Measurements from ENCODE around the gene CHST12.

Gene CHST12

DNA sequence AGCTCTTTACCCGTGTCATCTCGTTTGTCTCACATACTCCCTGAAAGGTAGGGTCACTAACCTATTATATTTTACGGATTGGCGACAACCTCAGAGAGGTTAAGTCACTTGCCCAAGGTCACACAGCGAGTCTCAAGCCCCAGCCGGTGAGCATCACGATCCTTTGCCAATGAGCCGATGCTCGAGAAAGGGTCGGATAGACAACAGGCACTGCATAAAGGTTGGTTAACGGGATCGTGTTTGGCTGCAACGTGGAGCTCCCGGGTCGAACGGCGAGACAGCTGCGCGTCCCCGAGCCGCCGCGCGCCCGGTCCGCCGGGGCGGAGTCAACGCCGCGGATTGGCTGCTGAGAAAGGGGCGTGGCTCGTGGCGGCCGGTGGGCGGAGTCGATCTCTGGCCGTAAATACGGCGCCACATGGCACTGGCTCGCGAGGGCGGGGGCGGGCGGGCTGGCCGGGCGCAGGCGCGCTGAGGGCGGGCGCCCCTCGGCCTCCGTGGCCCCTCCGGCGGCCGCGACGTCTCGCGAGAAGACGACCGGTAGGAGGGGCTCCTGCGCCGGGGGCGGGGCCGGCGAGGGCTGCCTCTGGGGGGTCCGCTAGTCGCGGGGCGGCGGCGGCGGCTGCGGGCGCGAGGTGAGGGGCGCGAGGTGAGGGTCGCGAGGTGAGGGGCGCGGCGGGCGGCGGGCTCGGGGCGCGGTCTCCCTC is at the start of gene CHST12:
Gene CHST12 (plus strand): TSS at position 598 of the 704 bp plus-strand sequence. CDS start 29,029 bp downstream, outside the sequence.
- peak within 1 kb of the TSS; percentile 66 for H3K4me3 ChIP-seq (ENCODE audit: low read depth, low read length)

DNA sequence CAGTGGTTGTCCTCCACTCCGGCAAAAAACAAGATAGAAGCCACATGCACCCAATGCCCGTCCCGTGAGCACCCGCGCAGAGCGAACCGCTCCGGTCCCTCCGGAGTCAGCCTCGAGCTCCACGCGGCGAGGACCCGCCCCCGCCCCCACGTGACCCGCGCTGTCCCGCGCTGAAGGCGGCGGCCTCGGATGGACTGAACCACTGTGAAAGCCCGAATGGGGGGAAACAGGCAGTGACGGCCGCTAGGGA is 49.5 kb upstream of the CHST12 start:
- peak overlapping the region; percentile 90 for H3K4me3 ChIP-seq (ENCODE audit: low read depth, low read length)

DNA sequence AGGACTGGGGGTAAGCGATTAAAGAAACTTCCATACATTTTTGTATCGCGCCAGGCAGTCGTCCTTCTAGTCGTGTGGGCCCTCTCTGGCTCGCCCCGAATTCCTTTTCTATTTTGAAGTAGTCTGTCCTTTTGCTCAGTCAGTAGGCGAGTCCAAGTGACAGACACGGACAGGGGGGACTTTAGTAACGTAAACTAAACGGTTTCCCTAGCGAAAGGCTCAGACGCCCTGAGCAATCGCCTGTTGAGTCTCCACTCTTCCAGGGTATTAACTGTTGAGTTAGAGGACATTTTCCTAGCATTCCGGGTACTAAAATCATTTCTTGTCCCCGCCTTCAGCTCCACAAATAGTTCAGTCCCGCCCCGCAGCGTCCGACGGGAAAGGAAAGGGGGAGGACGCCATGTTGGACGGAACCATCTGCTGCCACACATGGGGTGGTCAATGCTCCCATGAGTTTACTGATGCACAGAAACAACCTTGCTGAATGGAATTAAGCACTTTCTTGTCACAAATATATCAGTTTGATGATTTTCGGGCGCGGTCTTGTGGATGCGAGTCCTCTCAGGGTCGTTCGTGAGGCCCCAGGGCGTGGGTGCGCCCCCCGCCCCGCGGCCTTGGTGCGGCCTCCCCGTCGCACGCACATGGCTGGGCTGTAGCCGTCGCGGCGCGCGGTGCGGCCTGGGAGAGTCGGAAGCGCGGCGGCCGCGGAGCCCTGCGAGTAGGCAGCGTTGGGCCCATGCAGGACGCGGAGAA is 49.0 kb upstream of the CHST12 start, which contains the start of gene EIF3B:
Gene EIF3B (plus strand): TSS at position 642 of the 753 bp plus-strand sequence. CDS start 95 bp downstream, at position 737.
- peak within 1 kb of the TSS; percentile 90 for H3K4me3 ChIP-seq (ENCODE audit: low read depth, low read length)

DNA sequence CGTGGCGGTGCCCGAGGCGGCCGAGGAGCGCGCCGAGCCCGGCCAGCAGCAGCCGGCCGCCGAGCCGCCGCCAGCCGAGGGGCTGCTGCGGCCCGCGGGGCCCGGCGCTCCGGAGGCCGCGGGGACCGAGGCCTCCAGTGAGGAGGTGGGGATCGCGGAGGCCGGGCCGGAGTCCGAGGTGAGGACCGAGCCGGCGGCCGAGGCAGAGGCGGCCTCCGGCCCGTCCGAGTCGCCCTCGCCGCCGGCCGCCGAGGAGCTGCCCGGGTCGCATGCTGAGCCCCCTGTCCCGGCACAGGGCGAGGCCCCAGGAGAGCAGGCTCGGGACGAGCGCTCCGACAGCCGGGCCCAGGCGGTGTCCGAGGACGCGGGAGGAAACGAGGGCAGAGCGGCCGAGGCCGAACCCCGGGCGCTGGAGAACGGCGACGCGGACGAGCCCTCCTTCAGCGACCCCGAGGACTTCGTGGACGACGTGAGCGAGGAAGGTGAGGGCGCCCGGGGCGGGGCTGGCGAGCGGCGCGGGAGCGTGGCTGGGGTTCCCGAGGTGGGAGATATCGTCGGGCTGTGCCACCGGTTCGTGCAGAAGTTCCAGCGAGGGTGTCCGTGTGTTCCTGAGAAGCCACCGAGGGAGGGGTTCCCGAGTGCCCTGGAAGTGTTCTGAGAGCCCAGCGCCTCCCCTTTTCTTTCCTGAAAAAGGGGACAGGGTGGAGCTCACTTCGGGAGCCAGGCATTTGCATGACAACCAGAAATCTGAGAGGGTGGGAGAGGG is 48.3 kb upstream of the CHST12 start:
- peak overlapping the region; percentile 90 for H3K4me3 ChIP-seq (ENCODE audit: low read depth, low read length)

DNA sequence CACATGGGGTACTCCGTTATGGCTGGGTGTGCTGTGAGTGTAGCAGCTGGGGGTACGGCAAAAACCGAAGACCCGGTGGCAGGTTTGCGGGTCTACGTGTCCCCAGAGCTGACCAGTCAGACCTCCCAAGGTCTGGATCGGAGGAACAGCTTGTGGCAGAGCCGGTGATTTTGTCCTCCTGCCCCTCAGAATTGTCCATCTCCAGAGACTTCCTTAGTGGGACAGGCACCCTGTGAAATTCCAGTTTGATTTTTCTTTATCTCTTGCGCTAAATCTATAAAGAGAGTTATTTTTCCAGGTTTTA is 47.8 kb upstream of the CHST12 start:
- peak overlapping the region; percentile 90 for H3K4me3 ChIP-seq (ENCODE audit: low read depth, low read length)

DNA sequence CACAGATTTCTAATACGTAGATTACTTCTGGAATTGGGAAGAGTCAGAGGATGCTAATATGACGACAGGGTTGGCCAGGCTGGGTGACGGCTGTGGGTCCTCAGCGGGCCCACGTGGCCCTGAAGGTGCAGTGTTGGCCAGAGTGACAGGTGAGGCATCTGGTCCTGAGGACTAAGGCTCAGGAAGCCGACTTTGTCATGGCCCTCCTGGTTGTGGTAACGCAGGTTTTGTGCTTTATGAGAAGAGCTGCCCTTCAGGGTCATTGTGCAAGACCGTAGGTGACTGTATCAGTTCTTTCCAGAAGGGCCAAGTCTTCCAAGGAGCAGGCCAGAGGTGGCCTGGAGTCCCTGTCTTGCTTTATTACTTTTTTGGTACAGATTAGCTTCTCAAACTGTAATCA is 46.2 kb upstream of the CHST12 start:
- no peak overlapping the region for H3K4me3 ChIP-seq (ENCODE audit: low read depth, low read length)

DNA sequence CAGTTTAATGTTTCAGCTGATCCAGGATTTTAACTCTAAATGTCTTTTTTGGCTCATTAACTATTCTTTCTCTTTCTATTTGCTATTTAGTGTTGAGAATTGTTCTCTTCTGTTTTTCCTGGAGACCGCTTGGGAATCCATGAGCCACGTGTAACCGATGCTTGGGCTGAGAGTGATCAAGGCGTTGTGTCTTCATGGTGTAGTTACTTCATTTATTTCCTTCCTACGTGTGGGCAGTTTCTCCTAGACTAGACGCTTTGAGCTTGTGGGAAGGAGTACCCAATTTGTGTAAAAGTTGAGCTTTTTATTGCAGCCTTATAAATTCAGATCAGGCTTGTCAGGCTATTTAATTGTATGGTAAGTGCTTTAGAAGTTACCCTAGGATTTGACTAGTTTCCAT is 45.8 kb upstream of the CHST12 start:
- no peak overlapping the region for H3K4me3 ChIP-seq (ENCODE audit: low read depth, low read length)

DNA sequence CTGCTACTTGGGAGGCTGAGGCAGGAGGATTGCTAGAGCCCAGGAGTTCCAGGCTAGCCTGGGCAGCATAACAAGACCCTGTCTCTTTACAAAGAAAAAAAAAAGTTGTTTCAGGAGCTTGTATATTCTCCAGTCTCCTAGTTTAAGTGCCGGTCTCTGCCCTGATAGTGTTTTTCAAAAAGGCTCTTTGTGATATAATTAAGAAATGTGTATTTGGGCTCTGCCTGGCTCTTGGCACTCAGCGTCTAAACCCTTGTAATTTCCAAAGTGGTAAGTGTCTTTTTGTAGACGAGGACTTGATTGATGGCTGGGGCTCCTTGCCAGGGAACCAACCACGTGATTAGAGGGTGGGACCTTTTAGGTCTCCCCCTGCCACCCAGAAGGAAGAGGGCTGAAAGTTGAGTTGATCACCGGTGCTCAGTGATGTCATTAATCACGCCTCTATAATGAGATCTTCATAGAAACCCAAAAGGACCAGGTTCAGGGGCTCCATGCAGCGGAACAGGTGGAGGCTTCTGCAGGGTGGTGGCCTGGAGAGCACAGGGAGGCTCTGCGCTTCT is 44.4 kb upstream of the CHST12 start:
- H3K4me3 ChIP-seq (ENCODE audit: low read depth, low read length), result no peak overlapping the region

DNA sequence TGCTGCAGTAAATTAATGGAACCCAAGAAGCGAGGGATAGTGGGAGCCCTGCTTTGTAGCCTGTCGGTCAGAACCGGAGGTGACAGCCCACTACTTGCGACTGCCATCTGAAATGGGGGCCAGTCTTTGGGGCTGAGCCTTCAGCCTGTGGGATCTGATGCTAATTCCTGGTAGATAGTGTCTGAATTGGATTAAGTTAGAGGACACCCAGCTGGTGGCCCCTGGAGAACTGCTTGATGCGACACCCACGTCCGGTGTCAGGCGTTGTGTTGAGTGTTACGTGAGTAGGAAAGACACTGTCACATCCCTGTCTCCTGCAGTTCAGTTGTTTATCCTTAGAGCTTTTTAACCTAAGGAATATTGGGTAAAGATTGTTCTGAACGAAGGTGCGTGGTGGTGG is 43.8 kb upstream of the CHST12 start:
- no peak overlapping the region for H3K4me3 ChIP-seq (ENCODE audit: low read depth, low read length)

DNA sequence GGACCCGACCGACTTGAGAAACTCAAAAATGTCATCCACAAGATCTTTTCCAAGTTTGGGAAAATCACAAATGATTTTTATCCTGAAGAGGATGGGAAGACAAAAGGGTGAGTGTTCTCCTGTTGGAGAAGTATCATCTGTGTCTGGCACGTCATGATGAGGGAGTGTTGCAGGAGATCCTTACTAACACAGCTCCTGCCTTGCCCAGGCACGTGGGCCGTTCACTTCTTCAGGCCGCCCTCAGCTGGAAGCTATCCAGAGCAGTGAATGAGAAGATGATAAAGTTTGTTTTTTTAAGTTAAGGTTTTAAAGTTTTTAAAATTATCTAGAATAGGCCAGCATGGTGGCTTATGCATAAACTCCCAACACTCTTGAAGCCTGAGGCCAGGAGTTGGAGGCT is 42.6 kb upstream of the CHST12 start:
- H3K4me3 ChIP-seq (ENCODE audit: low read depth, low read length), result no peak overlapping the region

DNA sequence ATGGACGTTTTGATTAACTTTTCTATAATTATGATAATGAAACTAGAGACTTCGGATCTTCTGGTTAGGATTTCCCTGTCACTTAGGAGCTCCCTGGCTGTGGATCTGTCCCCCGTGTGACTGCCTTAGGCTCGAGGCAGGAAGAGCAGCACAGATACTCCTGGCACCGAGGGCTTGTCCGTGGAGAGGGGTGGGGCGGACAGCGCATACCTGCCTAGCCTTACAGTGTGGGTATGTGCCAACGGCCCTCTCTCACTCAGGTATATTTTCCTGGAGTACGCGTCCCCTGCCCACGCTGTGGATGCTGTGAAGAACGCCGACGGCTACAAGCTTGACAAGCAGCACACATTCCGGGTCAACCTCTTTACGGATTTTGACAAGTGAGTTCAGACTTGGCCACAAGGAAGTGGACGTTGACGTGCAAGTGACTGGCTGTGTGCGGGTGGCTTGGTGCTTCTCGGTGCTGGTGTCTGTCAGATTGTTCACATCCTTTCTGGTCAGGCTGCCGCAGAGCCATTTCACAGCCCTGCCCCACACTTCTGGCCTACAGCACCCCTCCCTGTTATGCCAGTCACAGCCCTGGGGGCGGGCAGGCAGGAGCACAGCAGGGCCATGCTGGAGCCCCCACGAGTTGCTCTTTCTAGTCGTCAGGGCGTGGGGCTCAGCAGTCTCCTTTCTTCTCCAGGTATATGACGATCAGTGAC is 40.9 kb upstream of the CHST12 start:
- H3K4me3 ChIP-seq (ENCODE audit: low read depth, low read length), result no peak overlapping the region

DNA sequence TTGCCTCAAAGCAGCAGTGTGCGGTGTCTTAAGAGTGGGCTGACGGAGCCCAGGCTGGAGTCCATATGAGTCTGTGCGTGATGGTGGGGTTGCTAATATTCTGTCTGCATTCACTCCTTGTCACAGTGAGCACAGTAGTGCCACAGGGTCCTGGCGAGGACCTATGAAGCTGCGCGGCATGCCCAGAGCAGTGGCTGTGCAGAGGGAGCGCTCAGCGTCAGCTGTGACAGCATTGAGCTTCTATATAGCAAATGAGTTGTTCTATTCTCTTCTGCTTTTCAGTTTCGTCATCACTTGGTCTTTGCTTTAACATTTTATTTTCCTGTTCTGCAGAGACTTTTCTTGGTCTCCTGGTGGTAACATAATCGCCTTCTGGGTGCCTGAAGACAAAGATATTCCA is 34.3 kb upstream of the CHST12 start:
- no peak overlapping the region for H3K4me3 ChIP-seq (ENCODE audit: low read depth, low read length)

DNA sequence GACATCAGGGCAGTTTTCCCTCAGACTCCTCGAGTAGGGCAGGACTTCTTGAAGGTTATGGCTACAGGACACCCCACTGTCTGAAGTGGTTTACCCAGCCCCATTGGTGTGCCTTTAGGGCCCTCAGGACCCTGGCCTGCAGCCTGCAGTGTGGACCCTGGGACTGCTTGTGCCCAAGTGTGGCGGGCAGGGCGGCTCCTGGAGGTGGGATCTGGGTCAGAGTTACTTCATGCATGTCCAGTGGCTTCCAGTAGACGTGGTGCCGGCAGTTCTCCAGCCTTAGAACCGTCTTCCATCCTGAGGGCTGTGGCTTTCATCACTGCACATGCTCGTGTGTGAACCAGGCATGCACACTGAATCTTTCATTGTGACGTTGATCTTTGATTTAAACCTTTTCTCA is 32.1 kb upstream of the CHST12 start:
- H3K4me3 ChIP-seq (ENCODE audit: low read depth, low read length), result no peak overlapping the region

DNA sequence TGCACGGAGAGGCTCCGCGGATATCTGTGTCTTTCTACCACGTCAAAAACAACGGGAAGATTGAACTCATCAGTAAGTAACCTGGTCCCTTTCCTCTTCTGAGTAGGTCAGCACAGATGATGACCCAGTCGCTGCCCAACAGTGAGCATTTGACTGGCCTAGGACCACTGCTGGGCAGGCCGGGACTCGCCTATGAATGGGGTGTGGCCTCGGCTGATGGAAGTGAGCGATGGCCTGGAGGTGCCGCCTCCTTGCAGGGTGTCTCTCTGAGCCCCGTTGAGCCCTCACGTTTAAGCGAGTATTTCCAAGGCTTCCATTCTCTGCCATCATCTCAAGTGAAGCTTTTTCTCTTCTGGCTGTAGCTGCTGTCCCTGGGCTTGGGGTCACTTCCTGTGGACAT is 30.7 kb upstream of the CHST12 start:
- H3K4me3 ChIP-seq (ENCODE audit: low read depth, low read length), result no peak overlapping the region

DNA sequence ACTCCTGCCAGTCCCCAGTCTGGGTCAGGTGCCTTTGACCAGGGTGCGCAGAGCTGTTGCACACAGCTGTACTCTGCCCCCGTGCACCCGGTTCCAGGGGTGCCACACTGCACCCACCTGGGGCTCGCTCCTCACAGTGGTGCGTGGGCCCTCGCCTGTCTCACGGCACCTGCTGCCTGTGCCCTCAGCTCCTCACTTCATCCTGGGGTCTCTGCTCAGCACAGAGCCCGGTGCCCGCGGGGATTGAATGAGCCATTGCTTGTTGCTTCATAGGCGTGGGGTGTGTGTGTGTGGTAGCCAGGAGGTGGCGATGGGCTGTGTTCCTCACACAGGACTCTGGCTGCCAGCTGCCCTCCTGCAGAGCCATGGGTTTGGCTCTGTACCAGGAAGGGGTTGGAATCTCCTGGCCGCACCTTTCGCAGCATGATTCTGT is 30.3 kb upstream of the CHST12 start:
- no peak overlapping the region for H3K4me3 ChIP-seq (ENCODE audit: low read depth, low read length)

DNA sequence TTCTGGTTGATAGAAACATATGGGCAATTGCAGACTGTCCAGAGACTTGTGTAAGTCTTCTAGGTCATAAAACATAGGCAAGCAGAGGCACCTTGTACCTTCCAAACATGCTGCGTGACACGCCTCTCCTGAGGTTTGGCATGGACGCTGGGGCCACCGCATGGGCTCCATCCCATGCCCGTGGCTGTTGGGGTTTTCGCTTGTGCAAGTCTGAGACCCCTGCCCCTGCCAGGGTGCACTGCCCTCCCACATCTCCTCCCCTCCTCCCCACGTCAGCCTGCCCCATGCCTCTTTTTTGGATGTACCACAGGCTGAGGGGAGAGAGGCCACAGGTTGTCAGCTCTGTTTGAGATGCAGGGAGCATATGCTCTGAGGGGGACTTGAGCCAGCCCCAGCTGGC is 29.8 kb upstream of the CHST12 start:
- H3K4me3 ChIP-seq (ENCODE audit: low read depth, low read length), result no peak overlapping the region

DNA sequence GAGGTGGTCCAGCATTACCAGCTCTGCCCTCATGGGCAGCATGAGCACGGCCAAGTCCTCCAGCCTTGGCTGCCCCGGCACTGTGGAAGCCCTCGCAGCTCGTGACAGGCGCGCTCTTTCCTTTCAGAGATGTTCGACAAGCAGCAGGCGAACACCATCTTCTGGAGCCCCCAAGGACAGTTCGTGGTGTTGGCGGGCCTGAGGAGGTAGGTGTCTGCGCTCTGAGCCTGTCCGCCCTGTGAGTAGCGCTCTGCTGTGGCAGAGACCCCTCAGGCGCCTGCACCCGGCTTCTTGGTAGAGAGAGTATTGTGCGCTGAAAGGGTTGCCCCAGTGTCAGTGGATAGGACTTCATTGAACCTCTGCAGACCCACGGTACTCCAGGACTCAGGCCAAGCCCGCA is 29.0 kb upstream of the CHST12 start:
- H3K4me3 ChIP-seq (ENCODE audit: low read depth, low read length), result no peak overlapping the region

DNA sequence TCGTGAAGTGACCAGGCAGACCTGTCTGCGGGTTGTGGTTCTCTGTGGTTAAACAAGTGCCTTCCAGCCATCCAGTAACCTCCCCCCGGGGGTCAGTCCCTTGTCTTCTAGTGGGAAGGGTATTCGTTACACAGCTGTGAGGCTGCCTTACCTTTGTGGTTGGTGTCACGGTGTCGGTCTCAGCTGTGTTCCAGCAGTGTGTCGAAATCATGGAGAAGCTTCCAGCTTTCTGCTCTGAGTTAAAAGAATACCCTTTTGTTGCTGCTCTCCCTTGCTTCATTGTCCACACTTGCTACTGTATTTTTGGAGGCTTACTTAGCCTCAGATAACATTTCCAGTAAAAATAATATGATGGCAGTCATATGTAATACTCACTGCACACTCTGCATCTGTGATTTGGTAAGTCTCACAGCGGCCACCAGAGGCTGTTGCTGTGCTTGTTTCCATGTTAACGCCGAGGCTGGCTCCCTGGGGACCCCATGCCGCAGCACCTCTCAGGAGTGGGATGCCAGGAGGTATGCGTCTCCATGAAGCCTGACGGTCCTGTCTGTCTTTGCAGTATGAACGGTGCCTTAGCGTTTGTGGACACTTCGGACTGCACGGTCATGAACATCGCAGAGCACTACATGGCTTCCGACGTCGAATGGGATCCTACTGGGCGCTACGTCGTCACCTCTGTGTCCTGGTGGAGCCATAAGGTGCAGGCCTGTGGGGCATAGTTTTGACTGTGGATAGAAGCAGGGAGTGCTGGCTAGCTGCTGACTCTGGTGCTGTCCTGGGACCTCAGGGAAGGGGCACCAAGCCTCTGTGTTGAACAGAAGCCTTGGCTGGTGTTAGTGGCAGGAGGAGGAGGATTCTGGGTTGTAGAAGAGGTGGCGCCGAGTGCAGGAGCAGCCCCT is 28.3 kb upstream of the CHST12 start:
- H3K4me3 ChIP-seq (ENCODE audit: low read depth, low read length), result no peak overlapping the region

DNA sequence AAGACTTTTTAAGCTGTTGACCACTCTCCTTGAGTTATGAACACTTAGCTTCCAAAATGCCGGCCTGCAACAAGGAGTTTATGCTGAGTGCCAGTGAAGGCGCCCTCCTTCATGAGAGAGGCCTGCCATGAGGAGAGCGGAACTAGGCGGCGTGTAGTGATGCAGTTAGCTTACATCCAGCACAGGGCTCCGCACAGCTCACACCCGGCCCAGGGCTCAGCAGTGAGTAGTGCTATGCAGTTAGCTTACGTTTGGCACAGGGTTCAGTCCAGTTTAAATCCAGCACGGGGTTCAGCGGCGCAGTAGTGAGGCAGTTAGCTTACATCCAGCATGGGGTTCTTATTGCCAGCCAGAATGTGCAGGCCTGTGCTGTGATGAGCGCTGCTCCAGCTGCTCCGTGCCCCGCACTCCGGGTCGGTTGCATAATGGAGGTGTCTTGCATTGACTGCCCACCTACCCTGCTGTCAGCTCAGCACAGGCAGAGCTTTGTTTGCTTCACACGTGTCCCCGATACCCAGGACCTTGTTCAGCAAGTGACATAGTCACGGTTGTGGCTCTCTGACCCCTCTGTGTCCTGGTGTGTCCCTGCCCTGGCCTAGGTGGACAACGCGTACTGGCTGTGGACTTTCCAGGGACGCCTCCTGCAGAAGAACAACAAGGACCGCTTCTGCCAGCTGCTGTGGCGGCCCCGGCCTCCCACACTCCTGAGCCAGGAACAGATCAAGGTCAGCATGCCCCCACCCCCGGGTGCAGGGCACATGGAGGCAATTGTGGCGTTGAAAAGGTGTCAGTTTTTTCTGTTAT is 26.9 kb upstream of the CHST12 start:
- no peak overlapping the region for H3K4me3 ChIP-seq (ENCODE audit: low read depth, low read length)
